ENCODE data around the gene YBX1.

Gene YBX1

DNA sequence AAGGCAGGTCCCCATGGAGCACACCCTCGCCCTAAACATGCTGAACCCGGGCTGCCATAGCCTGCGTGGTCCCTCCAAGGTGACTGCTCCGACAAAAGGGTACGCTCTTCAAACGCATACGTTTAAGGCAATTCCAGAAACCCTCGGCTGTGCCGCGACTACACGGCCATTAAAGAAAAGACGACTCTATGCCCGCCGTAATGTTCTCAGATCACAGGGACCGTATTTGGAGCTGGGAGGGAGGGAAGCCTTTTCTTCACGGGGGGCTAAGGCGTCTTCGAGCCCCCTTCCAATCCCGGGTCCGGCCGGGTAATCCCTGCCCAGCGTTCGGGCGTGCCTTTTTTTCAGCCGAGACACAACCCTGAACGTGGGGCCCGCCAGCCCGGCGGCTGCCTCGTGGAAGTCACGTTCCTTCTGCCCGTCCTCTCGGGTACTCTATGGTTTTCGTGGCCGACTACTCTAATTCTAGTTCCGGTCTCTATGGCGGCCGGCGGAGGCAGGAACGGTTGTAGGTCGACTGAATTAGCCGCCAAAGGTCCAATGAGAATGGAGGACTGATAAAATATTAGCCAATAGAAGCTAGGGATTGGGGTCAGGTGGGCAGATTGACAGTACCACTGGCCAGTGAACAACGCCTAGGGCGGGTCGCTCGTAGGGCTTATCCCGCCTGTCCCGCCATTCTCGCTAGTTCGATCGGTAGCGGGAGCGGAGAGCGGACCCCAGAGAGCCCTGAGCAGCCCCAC, at the start of gene YBX1:
YBX1 (plus strand) TSS at position 678 of the 743 bp plus-strand sequence. CDS start 148 bp downstream, outside the sequence.
- DNase-seq (ENCODE audit: low read depth): peak; percentile 98
- TF ChIP-seq, protein P1, sequence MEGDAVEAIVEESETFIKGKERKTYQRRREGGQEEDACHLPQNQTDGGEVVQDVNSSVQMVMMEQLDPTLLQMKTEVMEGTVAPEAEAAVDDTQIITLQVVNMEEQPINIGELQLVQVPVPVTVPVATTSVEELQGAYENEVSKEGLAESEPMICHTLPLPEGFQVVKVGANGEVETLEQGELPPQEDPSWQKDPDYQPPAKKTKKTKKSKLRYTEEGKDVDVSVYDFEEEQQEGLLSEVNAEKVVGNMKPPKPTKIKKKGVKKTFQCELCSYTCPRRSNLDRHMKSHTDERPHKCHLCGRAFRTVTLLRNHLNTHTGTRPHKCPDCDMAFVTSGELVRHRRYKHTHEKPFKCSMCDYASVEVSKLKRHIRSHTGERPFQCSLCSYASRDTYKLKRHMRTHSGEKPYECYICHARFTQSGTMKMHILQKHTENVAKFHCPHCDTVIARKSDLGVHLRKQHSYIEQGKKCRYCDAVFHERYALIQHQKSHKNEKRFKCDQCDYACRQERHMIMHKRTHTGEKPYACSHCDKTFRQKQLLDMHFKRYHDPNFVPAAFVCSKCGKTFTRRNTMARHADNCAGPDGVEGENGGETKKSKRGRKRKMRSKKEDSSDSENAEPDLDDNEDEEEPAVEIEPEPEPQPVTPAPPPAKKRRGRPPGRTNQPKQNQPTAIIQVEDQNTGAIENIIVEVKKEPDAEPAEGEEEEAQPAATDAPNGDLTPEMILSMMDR (IDR thresholded peaks at IDR 0.05; ENCODE audit: low read depth, low read length, missing control alignments): no peak
- H3K4me3 ChIP-seq (ENCODE audit: low read depth, low read length): peak within 1 kb of the TSS; percentile 63

DNA sequence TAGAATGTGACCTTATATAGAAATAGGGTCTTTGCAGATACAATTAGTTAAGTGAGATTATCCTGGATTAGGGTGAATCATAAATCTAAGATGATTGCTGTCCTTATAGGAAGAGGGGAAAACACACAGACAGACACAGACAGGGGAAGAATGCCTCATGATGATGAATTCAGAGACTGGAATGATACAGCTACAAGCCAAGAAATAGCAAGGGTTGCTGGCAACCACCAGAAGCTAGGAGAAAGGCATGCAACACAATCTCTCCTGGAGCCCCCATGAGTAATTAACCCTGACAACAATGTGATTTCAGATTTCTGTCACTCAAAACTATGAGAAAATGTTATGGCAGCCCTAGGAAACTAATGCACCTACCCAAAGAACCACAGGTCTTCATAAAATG, 43.1 kb upstream of the YBX1 start:
- no peak for DNase-seq (ENCODE audit: low read depth)
- TF ChIP-seq, protein P1 (IDR thresholded peaks at IDR 0.05; ENCODE audit: low read depth, low read length, missing control alignments): no peak
- H3K4me3 ChIP-seq (ENCODE audit: low read depth, low read length): no peak overlapping the region

DNA sequence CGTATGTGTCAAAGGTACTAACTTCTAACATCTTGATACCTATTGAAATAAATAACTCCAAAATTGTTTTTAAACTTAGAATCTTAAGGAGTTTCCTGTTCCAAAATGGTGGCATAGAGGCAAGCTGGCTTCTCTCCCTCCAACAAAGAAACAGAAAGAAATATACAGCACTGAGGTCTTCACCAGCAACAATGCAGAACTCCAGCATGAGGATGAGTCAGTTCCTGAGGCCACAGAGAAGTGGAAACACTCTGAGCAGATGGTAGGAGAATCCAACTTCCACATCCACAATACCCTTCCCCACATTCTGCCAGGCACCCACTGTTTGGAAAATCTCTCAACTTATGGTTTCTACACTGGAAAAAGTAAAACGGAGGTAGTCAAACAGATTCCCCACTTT, 36.2 kb upstream of the YBX1 start:
- no peak for DNase-seq (ENCODE audit: low read depth)
- H3K4me3 ChIP-seq (ENCODE audit: low read depth, low read length): no peak overlapping the region
- TF ChIP-seq, protein P1 (IDR thresholded peaks at IDR 0.05; ENCODE audit: low read depth, low read length, missing control alignments): no peak

DNA sequence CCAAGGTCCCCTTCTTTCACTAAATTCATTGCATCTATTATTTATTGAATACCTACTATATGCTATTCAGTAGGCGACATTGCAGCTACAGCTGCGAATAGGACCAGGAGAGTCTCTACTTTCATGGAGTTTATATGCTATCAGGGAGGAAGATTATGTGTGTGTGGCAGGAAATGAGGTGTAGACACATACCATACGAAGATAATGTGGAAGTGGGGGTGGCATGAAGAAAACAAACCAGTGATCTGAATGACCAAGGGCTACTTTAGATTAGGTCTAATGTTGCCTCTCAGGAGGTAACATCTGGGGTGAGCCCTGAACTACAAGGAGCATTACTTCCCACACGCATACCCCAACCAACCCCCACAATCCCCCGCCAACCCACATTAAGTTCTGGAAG, 25.0 kb upstream of the YBX1 start:
- no peak overlapping the region for H3K4me3 ChIP-seq (ENCODE audit: low read depth, low read length)
- TF ChIP-seq, protein P1 (IDR thresholded peaks at IDR 0.05; ENCODE audit: low read depth, low read length, missing control alignments): no peak
- no peak for DNase-seq (ENCODE audit: low read depth)

DNA sequence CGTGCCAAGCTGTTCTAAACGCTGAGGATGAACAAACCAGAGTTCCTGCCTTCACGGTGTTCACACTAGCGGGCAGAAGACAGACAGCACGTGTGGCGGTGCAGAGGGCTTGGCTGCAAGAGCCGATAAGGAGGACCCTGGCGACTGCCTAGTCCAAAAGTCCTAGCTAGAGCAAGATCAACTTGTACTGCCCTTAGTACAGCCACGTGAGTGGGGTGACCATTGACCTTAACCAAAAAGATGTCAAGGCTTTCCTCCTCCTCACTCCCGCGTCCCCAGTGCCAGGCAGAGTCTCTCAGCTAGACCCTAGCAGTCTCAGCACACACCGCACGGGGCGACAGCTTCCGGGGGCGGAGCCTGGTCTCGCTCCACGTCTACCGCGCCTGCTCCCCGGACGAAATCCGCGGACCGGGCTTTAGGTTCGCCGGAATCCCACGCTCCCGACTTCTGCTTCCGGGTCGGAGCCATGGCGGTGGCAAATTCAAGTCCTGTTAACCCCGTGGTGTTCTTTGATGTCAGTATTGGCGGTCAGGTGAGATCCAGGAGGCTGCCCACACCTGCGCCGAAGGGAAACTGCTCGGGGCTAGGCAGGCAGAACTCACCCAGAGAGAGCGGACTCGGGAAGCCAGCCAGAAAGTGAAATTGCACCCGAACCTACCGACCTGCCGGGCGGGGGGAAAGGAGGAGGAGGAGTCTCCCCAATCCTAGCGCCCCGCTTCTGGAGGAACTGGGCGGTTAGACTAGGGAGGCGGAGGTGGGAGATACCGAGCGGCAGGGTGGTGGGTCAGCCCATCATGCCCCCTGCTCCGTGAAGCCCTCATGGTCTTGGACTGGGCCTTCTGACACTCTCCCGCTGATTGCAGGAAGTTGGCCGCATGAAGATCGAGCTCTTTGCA, 24.0 kb upstream of the YBX1 start, which contains the start of gene PPIH:
PPIH (plus strand) TSS at position 443 of the 896 bp plus-strand sequence; CDS start at position 467, 24 bp downstream.
- DNase-seq (ENCODE audit: low read depth): peak; percentile 80

DNA sequence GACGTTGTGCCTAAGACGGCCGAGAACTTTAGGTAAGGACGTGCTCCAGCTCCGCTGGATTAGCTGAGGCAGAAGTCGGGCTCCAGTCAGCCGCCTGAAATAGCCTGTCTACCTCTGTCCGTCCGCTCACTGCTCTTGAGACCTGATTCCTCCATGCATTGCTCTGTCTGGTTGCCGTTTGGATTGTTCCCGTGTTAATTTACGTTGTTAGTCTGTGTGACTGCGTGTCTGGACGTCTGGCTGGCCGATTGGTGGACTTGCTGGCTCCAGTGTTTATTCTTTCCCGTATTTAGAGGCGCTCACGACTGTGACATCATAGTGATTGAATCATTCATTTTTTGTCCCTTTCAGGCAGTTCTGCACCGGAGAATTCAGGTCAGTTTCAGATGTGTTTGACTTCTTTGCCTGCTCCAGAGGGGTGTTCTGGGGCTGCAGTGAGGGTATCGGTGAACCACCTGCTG, 23.3 kb upstream of the YBX1 start:
- TF ChIP-seq, protein P1 (IDR thresholded peaks at IDR 0.05; ENCODE audit: low read depth, low read length, missing control alignments): no peak
- DNase-seq (ENCODE audit: low read depth): no peak
- peak overlapping the region; percentile 71 for H3K4me3 ChIP-seq (ENCODE audit: low read depth, low read length)

More for the DNA sequence above, 24.0 kb upstream of the YBX1 start, which contains the start of gene PPIH:
- peak within 1 kb of the TSS; percentile 71 for H3K4me3 ChIP-seq (ENCODE audit: low read depth, low read length)
- TF ChIP-seq, protein P1 (IDR thresholded peaks at IDR 0.05; ENCODE audit: low read depth, low read length, missing control alignments): peak; percentile 6
